NCI-H2227 (cell line): ENCODE results near the gene RALGPS1.

ENCODE experiments used
- DNase-seq: peaks from one replicate; lab custom pipeline; 2025; ENCODE audit not compliant: unreplicated experiment; lab: John Stamatoyannopoulos, UW

Gene RALGPS1

GRCh38 chr9:127076860-127077643, 162.5 kb downstream of the RALGPS1 start:
- DNase-seq, result no peak

- DNase-seq, result no peak
Measured at GRCh38 chr9:127077644-127077946, 163.0 kb downstream of the RALGPS1 start.

- DNase-seq, result no peak
Measured at GRCh38 chr9:127078336-127078735, 163.8 kb downstream of the RALGPS1 start.

- no peak for DNase-seq
Measured at GRCh38 chr9:127078988-127079387, 164.4 kb downstream of the RALGPS1 start.

- DNase-seq, result no peak
Measured at GRCh38 chr9:127079446-127080140, 165.0 kb downstream of the RALGPS1 start.

GRCh38 chr9:127081250-127082185, 166.9 kb downstream of the RALGPS1 start:
- no peak for DNase-seq

GRCh38 chr9:127083138-127083980, 168.8 kb downstream of the RALGPS1 start:
- DNase-seq, result no peak

GRCh38 chr9:127084076-127085039, 169.8 kb downstream of the RALGPS1 start:
- no peak for DNase-seq

- DNase-seq, result no peak
Measured at GRCh38 chr9:127085186-127085585, 170.6 kb downstream of the RALGPS1 start.

- DNase-seq, result no peak
Measured at GRCh38 chr9:127086771-127087170, 172.2 kb downstream of the RALGPS1 start.

- no peak for DNase-seq
Measured at GRCh38 chr9:127087411-127087810, 172.8 kb downstream of the RALGPS1 start.

- DNase-seq, result no peak
Measured at GRCh38 chr9:127087836-127088235, 173.3 kb downstream of the RALGPS1 start.

- DNase-seq, result no peak
Measured at GRCh38 chr9:127088724-127089615, 174.4 kb downstream of the RALGPS1 start.

GRCh38 chr9:127089631-127090081, 175.1 kb downstream of the RALGPS1 start:
- DNase-seq, result no peak

- DNase-seq, result no peak
Measured at GRCh38 chr9:127090341-127090985, 175.9 kb downstream of the RALGPS1 start.

- no peak for DNase-seq
Measured at GRCh38 chr9:127091526-127091925, 176.9 kb downstream of the RALGPS1 start.

GRCh38 chr9:127092041-127092608, 177.5 kb downstream of the RALGPS1 start:
- DNase-seq, result no peak
